Activated CD4-positive, alpha-beta T cell treated with anti-CD3 and anti-CD28 coated beads for 1 hour (primary cell): Measurements from ENCODE around the gene SCUBE1.

ENCODE experiments used
- DNase-seq: peaks from one replicate; pipeline ENCODE4 v3.0.0-alpha.2; 2020

The SCUBE1 gene

GRCh38 chr22:43275545-43276317 is 67.4 kb downstream of the SCUBE1 start:
- DNase-seq = no peak

- no peak for DNase-seq
Observed at GRCh38 chr22:43274595-43275240, 68.5 kb downstream of the SCUBE1 start.

- DNase-seq = no peak
Observed at GRCh38 chr22:43273902-43274484, 69.2 kb downstream of the SCUBE1 start.

GRCh38 chr22:43272869-43273318 is 70.3 kb downstream of the SCUBE1 start:
- no peak for DNase-seq

DNA sequence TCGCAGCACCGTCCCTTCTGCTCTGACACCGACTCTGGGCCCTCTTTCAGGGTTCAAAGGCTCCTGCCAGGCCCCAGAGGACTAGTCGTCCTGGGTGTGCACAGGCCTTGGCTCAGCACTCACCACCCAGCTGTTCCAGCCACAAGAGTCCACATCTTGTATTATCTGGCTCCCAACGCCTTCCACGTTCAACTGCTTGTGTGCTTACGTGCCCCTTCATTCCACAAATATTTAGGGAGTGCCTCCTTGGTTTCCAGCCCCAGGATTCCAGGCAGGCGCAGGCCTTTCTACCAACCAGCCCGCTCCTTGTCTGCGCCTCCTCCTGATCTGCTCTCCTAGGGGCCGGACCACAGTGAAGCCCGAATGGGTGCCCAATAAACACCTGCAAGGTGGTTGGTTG is 70.9 kb downstream of the SCUBE1 start:
- DNase-seq = no peak

DNA sequence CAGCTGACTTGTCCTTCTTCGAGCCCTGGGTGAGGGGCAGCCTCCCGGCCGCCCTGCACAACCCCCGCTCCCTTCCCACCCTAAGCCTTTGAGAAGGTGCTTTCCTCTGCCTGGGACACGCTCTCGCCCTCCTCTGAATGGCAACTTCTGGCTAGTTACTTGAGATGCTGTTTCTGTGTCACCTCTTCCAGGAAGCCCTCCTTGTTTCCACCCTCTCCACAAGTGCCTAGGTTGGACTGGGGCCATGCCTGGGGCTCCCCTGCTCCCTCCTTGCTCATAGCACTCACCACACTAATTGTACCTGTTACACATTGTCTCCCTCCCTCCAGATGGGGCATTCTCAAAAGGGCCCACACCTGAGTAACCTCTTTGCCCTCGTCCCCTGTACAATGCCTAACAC is 72.2 kb downstream of the SCUBE1 start:
- DNase-seq = no peak

- no peak for DNase-seq
Observed at GRCh38 chr22:43270314-43270908, 72.8 kb downstream of the SCUBE1 start.

DNA sequence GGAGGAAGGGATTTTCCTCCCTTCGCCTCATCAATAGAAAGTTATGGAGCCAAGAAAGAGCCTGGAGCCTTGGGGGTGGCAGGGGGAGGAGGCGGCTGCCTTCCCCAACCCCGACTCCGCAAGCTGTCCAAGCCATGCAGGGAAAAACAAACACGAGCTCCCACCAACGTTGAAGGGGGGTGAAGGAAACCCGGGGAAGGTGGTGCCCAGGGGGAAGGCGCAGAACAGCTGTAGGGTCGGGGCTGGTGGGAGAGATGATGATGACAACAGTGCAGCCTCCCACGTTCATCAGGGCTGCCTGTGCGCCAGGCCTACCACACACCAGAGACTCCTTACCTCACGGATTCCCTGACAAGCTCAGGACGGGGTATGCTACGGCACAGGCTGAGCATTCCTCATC is 73.5 kb downstream of the SCUBE1 start:
- DNase-seq = no peak

- no peak for DNase-seq
Observed at GRCh38 chr22:43269246-43269645, 73.9 kb downstream of the SCUBE1 start.

DNA sequence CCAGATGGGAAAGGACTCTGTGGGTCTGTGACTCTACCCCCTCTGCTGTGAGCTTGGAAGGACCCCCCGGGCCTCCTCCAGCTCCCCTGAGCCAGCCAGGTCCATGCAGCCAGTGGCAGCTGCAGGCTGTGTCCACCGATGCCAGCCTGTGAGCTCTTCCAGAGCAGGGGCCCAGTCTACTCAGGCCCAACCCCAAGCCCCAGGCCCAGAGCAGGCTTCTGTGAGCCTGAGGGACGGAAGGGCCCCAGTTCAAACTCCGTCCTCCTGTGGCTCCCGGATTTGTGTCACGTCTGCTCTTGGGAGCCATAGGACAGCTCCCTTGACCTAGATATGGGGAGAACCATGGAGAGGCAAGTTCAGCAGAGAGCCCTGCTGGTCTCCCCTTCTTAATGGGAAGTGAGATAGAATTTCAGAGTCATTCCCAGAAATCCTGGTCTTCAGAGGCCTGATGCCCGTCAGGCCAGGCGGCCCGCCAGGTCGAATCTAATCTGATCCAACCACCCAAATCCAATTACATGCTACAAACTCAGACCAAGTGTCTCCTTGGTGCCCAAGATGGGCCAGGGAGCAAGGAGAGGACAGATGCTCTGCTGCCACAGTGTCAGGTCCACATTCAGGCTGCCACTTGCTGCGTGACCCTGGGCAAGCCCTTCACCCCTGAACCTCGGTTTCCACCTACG is 75.1 kb downstream of the SCUBE1 start:
- no peak for DNase-seq

- no peak for DNase-seq
Observed at GRCh38 chr22:43267332-43267980, 75.7 kb downstream of the SCUBE1 start.

- no peak for DNase-seq
Observed at GRCh38 chr22:43266076-43266475, 77.1 kb downstream of the SCUBE1 start.

- peak; percentile 76 for DNase-seq
Observed at GRCh38 chr22:43263645-43264514, 79.3 kb downstream of the SCUBE1 start.

DNA sequence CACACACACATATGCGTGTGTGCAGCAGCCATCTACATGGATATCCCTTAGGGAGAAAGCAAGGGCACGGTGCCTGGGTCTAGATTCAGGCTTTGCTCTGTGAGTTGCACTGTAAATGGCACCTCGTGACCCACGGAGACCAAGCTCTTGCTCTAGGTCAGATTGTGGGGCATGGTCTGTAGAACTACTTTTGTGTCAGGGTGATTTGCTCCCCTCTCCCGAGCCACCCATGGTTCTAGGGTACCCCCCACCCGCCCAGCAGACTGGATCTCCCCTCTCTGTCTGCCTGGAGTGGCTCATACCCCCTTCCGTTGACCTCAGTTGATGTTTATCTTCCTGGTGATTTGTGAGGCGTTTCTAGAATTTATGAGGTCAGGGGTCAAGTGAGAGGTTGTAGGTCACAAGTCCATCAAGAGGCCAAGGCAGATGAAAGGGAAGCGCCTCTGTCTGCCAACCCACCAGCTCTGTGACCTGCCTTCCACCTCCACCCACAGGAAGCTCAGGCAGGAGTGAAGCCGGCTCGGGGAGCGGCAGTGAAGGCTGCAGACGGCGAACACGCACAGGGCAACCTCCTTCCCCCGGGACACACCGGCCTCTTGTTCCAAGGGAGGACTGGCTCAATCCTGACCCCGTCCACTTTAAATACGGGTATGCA is 80.1 kb downstream of the SCUBE1 start:
- DNase-seq = no peak

GRCh38 chr22:43260331-43261231 is 82.6 kb downstream of the SCUBE1 start:
- no peak for DNase-seq

DNA sequence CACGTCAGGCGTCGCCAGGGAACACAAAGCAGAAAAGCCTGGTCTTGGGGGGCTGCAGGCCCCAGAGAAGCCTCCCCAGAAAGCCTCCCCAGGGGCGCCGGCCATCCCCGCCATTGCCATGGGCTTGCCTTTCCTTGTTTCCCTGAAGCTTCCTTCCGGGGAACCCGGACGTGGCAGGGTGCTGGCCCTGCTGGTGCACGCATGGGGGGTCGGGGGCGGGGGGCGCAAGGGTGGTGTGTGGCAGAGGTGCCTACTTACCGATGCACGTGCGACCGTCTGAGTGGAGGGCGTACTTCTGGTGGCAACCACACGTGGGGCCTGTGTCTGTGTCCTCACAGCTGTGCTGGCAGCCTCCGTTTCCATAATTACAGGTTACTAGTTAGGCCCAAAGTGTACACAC is 85.2 kb downstream of the SCUBE1 start:
- no peak for DNase-seq

DNA sequence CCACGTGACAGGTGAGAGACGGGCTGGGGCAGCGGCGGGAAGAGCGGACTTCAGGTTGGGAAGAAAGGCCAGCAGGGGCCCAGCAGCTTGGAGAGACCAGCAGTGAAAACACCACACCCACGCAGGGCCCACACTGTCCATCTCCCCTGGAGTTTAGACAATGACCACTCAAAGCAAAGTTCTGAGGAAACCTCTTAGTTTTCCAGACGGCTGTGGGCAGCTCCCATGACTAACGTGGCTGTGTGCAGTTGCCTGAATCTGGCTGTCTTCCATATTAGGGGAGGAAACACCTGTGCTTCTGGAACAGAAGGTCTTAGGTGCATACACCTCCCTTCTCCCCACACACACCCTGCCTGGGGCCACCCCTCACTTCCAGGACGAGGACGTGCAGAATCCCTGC is 85.6 kb downstream of the SCUBE1 start:
- DNase-seq = no peak

- DNase-seq = no peak
Observed at GRCh38 chr22:43256976-43257545, 86.1 kb downstream of the SCUBE1 start.

DNA sequence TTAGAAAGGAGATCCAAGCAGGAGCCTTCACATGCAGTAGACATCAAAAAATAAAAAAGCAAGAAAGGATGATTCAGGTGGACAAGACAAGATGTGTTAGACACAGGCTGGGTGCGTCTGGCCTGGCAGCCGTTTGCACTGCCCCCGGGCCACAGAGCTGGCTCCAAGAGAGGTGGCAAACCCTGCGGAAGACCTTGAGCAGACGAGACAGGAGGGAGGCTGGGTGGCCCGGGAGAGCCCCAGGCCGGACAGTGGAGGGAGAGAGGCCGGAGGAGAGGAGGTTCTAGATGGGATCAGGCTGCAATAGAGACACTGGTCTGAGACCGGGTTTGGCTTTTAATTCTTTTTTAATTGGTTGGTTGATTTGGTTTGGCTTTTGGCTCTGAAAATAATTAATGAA is 86.6 kb downstream of the SCUBE1 start:
- DNase-seq = no peak

- no peak for DNase-seq
Observed at GRCh38 chr22:43255299-43255698, 87.9 kb downstream of the SCUBE1 start.
